ENCODE results near the gene APOBEC3F. TPM values are rescaled to one million over a fixed set of nuclear protein-coding genes. Genes with fewer than 3 reads are reported as not detected.

The APOBEC3F gene
- total RNA-seq, 1 experiment from 2014 or later: 28.3 TPM

GRCh38 chr22:39088685-39089032 is 48.0 kb downstream of the APOBEC3F start:
- ChIA-PET CTCF (no interaction called here), POLR2A (ENCODE audit: unreplicated experiment) (no interaction called here)
- Histone ChIP-seq H2AFZ (no peak overlapping the region), H3K27ac (0 out of 2 replicates have a peak overlapping the region, but pooled peaks have one; percentile 71), H3K27me3 (ENCODE audit: insufficient read depth, low read depth) (no peaks in the 10 kb centered on the region), H3K4me2 (no peak overlapping the region), H3K4me3 (no peak overlapping the region), H4K20me1 (ENCODE audit: insufficient read depth) (no peaks in the 10 kb centered on the region), H3F3A (ENCODE audit: insufficient read depth, low read depth) (peaks cover 41% of the 10 kb centered on the region), H3K4me1 (replicated peaks; ENCODE audit: insufficient read depth) (peaks cover 60% of the 10 kb centered on the region), H3K9me3 (ENCODE audit: insufficient read depth, low read depth) (no peaks in the 10 kb centered on the region), H3K9me2 (ENCODE audit: insufficient read depth) (no peaks in the 10 kb centered on the region), H3K79me2 (ENCODE audit: low read depth) (no peaks in the 10 kb centered on the region), H3K36me3 (ENCODE audit: low read depth) (no peaks in the 10 kb centered on the region)
- no TSS peak for BruUV-seq (replicated peaks)
- TF ChIP-seq EZH2 (IDR thresholded peaks at IDR 0.05; ENCODE audit: low read depth): no peak
- no peak for TF ChIP-seq CTCF (conservative IDR thresholded peaks at IDR 0.05)
- no peak for DNase-seq
- intact Hi-C loops (cut with micrococcal nuclease; ENCODE audit: unreplicated experiment): no loop called here

GRCh38 chr22:39089928-39090327 is 49.3 kb downstream of the APOBEC3F start:
- Histone ChIP-seq H3F3A (ENCODE audit: insufficient read depth, low read depth) (peaks cover 41% of the 10 kb centered on the region), H3K4me3 (no peak overlapping the region), H3K79me2 (ENCODE audit: low read depth) (no peaks in the 10 kb centered on the region), H3K4me2 (peak overlapping the region; percentile 60), H3K9me2 (ENCODE audit: insufficient read depth) (no peaks in the 10 kb centered on the region), H3K27ac (peak overlapping the region; percentile 71), H3K27me3 (ENCODE audit: insufficient read depth, low read depth) (no peaks in the 10 kb centered on the region), H3K4me1 (replicated peaks; ENCODE audit: insufficient read depth) (peaks cover 71% of the 10 kb centered on the region), H2AFZ (no peak overlapping the region), H4K20me1 (ENCODE audit: insufficient read depth) (no peaks in the 10 kb centered on the region), H3K9me3 (ENCODE audit: insufficient read depth, low read depth) (no peaks in the 10 kb centered on the region), H3K36me3 (ENCODE audit: low read depth) (no peaks in the 10 kb centered on the region)
- peak in 1 of 2 experiments; percentile 54 for DNase-seq
- no TSS peak for BruUV-seq (replicated peaks)
- intact Hi-C loops (cut with micrococcal nuclease; ENCODE audit: unreplicated experiment): loop anchor here (2.0 kb wide), 1 partner anchor 23 kb away; no protein-coding TSS in a partner anchor
- ChIA-PET POLR2A (ENCODE audit: unreplicated experiment) (no interaction called here), CTCF (interaction anchor here (1.1 kb wide), 1 partner anchor 12 kb away, joined by 5 read pairs; no protein-coding TSS in a partner anchor)
- TF ChIP-seq EZH2 (IDR thresholded peaks at IDR 0.05; ENCODE audit: low read depth): no peak
- TF ChIP-seq CTCF (conservative IDR thresholded peaks at IDR 0.05): no peak

GRCh38 chr22:39090426-39091064 is 49.9 kb downstream of the APOBEC3F start:
- no peaks in the 10 kb centered on the region for H3K79me2 ChIP-seq (ENCODE audit: low read depth)
- no peaks in the 10 kb centered on the region for H3K9me2 ChIP-seq (ENCODE audit: insufficient read depth)
- intact Hi-C loops (cut with micrococcal nuclease; ENCODE audit: unreplicated experiment): loop anchor here (2.0 kb wide), 1 partner anchor 24 kb away; no protein-coding TSS in a partner anchor
- H3K27ac ChIP-seq: peak overlapping the region; percentile 71
- peak; percentile 86 to 97 for DNase-seq
- H3F3A ChIP-seq (ENCODE audit: insufficient read depth, low read depth): peaks cover 41% of the 10 kb centered on the region
- no peaks in the 10 kb centered on the region for H3K36me3 ChIP-seq (ENCODE audit: low read depth)
- no peaks in the 10 kb centered on the region for H3K27me3 ChIP-seq (ENCODE audit: insufficient read depth, low read depth)
- ChIA-PET POLR2A (ENCODE audit: unreplicated experiment) (interaction anchor here (0.6 kb wide), 1 partner anchor 103 kb away, joined by 5 read pairs; no protein-coding TSS in a partner anchor), CTCF (interaction anchor here (0.6 kb wide), 1 partner anchor 13 kb away, joined by 3 read pairs; the partner anchor contains the start of gene APOBEC3G)
- TF ChIP-seq EZH2 (IDR thresholded peaks at IDR 0.05; ENCODE audit: low read depth): no peak
- no peak for TF ChIP-seq CTCF (conservative IDR thresholded peaks at IDR 0.05)
- H4K20me1 ChIP-seq (ENCODE audit: insufficient read depth): no peaks in the 10 kb centered on the region
- no TSS peak for BruUV-seq (replicated peaks)
- H3K9me3 ChIP-seq (ENCODE audit: insufficient read depth, low read depth): no peaks in the 10 kb centered on the region
- H3K4me3 ChIP-seq: no peak overlapping the region
- H2AFZ ChIP-seq: no peak overlapping the region
- H3K4me1 ChIP-seq (replicated peaks; ENCODE audit: insufficient read depth): peaks cover 76% of the 10 kb centered on the region
- H3K4me2 ChIP-seq: peak overlapping the region; percentile 60

Data from PC-9 (cell line).